Prostate gland (tissue), 2 donors: ENCODE results near the gene PTPRK.

Source experiments
- CTCF ChIP-seq, 4 experiments: fragments of 200-600 bp in 2 of 4; fragments of 450-650 bp in 2 of 4; sonication (generic) in 2 of 4; IDR thresholded peaks; 1 replicate in 3 of 4; 2 replicates in 1 of 4; pipeline ENCODE4 v1.5.1; 2016 to 2019; ENCODE audit warnings: antibody characterized with exemption in 4 of 4, mild to moderate bottlenecking in 2 of 4, moderate library complexity in 2 of 4
- POLR2A ChIP-seq: fragments of 450-650 bp; IDR thresholded peaks from one replicate; pipeline ENCODE4 v1.6.1; 2016; ENCODE audit warnings: antibody characterized with exemption, mild to moderate bottlenecking
- POLR2AphosphoS5 ChIP-seq: sonication (generic); formaldehyde crosslinking; IDR thresholded peaks from one replicate; pipeline ENCODE4 v1.6.1; 2017; ENCODE audit warnings: antibody characterized with exemption

GRCh38 chr6:128364766-128365519, 155.5 kb downstream of the PTPRK start:
- no peak for TF ChIP-seq CTCF (IDR thresholded peaks at IDR 0.05)
- no peak for TF ChIP-seq POLR2AphosphoS5
- TF ChIP-seq POLR2A: no peak
